Umbilical cord (tissue), 2 donors: ENCODE data around the gene WTAP. TPM values are rescaled to one million over a fixed set of nuclear protein-coding genes. Genes with fewer than 3 reads are reported as not detected.
"Not testable (repeated sequence)": the region's sequence is repeated elsewhere in the genome, so short reads cannot be mapped to it uniquely, and the experiment has no call there.

ENCODE experiments used
- DNase-seq: peaks from one replicate; pipeline ENCODE4 v3.0.0-alpha.2; 2015; ENCODE audit warnings: low spot score
- total RNA-seq: library from RNA; depleted of rRNA; stranded (reverse); fragments of >200 nt; gene quantifications from one replicate; pipeline ENCODE4 v1.2.3, GENCODE V29; 2014; ENCODE audit warnings: low replicate concordance; ENCODE audit not compliant: insufficient read depth

The WTAP gene
- total RNA-seq, 1 donor from 2014 or later = 111 TPM

DNA sequence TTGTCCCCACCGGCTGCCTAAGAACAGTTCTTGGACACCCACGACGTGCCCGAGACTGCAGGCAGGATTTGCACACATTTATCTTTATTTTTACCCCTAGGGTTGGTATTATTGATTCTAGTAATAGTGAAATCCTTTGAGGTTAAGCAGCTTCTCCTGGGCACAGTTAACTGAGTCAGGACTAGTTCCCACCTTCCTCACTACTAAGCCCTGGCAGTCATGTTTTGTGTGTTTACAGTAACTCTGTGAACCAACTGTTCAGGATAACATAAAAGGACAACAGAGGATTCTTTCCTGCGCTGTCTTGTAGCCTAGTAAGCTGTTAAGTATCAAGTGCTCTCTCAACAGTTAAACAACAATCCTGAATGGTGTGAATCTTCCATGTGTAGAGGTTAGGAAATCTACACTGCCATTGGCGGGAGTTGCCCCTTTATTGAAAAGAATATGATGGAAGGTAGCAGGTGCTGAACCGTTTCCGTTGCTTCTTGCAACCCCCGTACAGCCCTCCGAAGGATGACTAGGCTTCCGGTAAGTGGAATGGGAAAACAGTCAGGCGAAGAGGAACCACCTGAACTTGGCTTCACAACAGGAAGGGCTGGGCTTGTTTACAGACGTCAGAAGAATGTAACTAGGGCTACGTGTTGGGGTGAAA is 33.3 kb upstream of the WTAP start:
- peak; percentile 20 for DNase-seq

- DNase-seq = no peak
Observed at GRCh38 chr6:159695984-159696383, 31.3 kb upstream of the WTAP start.

DNA sequence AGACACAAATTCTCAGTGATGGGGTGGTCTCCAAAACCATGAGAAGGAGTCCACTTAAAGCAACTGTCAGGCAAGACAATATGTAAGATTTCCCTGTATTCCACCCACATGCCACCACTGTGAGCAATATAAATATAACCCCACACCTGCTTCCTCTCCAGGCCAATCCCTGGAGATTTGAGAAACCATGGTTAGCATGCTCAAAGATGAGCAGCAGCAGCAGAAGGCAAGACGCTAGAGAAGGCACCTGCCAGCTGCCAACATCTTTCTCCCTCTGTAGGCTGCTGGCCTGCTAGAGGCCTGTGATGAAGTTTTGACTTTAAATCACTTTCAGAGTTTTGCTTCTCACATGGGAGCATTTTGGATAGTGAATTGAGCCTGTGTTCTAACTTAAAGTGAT is 26.3 kb upstream of the WTAP start:
- no peak for DNase-seq

DNA sequence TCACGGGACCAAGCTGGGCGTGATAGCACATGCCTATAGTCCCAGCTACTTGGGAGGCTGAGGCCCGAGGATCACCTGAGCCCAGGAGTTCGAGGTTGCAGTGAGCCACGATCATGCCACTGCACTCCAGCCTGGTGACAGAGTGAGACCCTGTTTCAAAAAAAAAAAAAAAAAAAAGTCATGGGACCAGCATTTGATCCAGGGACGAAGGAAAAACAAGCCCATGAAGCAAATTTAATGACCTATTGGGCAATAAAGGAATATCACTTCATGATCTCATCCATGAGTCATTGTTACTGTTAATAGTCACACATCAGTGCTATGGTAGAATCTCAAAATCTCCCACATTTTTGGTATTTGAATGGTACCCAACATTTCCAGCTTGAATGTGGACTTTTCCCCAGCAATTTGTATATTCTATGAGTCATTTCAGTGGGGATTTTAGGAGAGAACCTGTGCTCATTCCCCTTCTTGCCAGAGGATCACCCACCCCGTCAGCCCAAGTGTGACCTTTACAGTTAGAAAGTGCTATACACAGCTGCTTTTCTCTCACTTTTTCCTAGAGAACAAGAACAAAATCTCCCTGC is 25.8 kb upstream of the WTAP start:
- no peak for DNase-seq

DNA sequence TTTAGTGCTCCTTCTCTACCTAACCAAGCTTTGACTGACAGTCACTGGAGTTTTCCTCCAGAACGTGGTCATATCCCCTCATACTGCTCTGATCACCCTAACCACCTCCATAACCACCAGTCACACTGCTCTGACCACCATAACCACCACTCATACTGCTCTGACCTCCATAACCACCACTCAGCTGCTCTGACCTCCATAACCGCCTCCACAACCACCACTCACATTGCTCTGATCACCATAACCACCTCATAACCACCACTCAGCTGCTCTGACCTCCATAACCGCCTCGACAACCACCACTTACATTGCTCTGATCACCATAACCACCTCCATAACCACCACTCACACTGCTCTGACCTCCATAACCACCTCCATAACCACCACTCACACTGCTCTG is 16.7 kb upstream of the WTAP start:
- DNase-seq = not testable (repeated sequence)

- DNase-seq = not testable (repeated sequence)
Observed at GRCh38 chr6:159712389-159712788, 14.9 kb upstream of the WTAP start.

GRCh38 chr6:159713984-159714383 is 13.3 kb upstream of the WTAP start:
- DNase-seq = no peak

DNA sequence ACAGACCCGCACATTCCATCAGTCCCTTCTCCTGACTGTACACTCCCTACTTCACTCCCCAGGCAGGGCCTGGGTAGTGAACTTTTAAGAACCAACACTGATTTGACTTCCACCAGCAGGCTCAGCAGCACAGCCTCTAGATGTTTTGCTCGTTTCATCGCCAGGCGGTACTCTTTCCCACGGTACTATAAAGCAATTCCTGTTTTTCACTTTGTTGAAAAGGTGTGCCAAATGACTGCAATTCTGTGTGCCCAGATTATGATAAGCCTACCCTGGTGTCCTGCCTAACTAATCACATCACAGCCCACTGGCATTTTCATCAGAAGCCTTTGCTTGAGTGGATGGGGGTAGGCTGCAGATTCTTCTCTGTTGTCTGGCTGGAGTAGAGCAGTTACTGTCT is 12.9 kb upstream of the WTAP start:
- no peak for DNase-seq

DNA sequence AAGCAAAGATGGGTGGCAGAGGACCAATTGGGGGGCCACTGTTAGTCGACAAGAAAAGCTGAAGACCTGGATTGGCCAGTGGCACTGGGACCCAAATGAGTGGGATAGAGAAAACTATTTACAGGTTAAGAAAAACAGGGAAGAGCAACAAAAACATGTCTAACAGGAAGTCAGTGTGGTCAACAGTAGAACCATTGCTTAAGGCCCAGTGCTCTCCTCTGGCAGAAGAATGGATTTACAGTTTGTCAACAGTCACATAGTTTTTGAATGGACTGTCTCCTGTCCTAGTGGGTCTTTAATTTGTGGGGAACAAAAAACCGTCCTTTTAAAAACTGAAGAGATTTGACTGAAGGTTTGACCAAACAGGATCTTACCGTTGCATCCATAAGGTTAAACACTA is 12.1 kb upstream of the WTAP start:
- no peak for DNase-seq

- DNase-seq = no peak
Observed at GRCh38 chr6:159715605-159716004, 11.7 kb upstream of the WTAP start.

DNA sequence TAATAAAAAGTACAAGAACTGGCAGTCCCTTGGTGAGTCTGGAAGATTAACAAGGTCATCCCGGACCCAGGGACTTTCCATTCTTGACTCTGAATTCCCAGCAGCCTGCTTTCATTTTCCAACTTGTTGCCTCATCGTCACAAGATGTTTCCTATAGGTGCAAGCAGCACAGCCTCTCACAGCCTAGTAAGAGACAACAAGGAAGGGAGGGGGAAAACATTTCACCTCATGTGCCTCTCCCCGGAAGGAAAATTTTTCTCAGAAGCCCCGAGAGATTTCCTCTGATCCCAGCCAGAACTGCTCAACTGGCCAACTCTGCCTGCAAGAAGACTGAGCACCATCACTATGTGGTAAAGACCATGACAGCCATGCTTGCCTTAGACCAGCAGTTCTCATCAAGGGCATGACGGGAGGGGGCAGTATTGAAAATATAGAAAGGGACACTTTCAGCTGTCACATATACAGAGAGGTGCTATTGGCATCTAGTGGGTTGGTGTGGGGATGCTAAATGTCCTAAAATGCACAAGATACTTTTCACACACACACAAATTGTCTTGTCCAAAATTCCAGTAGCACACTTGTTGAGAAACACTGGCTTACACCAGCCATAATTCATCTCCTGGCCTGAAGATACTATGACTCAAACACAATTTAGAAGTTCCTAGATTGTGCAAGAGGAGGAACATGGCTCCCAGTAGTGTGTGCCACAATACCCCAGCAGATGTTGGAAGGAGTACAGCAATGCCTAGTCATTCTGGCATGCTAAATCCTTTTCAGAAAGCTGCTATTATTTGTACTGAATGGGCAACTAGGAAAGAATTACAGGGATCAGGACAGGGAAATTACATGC is 10.8 kb upstream of the WTAP start:
- DNase-seq = peak; percentile 32

DNA sequence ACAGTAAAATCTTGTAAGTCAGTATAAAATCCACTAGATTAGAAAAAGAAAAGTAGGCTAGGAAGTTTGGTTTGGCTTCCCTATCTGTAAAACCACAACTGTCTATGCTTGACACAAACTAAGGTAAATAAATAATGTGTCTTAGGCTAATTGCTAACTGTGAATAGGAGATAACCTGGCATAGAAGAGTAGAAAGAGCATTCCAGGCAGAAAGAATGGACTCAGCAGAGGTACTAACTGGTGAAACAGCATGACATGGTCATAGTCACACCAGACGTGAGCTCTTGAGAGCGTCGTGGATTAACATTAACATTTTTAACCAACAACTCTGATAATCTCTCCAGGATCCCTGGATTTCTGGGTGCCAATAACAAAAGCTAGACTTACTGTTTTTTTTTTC is 8.7 kb upstream of the WTAP start:
- DNase-seq = no peak

DNA sequence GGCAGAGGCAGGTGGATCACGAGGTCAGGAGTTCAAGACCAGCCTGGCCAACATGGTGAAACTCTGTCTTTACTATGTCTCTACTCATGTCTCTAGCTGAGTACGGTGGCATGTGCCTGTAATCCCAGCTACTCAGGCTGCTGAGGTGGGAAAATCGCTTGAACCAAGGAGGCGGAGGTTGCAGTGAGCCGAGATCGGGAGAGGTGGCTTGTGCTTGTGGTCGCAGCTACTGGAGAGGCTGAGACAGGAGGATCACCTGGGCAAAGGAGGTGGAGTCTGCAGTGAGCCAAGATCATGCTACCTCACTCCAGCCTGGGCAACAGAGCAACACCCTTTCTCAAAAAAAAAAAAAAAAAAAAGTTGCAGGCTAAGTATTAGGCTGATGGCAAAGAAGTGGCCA is 8.0 kb upstream of the WTAP start:
- no peak for DNase-seq

DNA sequence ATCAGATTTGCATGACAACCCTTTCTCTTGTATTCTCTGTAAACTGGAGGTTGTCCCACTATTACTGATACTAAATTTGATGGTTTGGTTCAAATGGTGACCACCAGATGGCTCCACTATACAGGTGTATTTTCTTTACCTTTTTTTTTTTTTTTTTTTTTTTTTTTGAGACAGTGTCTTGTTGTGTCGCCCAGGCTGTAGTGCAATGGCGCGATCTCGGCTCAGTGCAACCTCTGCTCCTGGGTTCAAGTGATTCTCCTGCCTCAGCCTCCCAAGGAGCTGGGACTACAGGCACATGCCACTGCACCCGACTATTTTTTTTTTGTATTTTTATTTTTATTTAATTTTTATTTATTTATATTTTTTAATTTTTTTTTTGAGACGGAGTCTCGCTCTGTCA is 6.6 kb upstream of the WTAP start:
- peak; percentile 29 for DNase-seq

DNA sequence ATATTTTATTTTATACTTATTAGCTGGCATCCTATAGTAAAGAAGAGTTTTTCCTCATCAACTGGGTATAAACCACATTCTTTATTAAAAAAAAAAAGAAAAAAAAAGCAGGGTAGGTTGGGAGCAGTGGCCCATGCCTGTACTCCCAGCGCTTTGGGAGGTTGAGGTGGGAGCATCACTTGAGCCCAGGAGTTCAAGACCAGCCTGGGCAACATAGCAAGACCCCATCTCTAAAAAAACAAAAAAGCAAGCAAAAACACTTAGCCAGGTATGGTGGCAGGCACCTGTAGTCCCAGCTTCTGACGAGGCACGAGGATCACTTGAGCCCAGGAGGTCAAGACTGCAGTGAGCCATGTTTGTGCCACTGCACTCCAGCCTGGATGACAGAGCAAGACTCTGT is 5.3 kb upstream of the WTAP start:
- not testable (repeated sequence) for DNase-seq

DNA sequence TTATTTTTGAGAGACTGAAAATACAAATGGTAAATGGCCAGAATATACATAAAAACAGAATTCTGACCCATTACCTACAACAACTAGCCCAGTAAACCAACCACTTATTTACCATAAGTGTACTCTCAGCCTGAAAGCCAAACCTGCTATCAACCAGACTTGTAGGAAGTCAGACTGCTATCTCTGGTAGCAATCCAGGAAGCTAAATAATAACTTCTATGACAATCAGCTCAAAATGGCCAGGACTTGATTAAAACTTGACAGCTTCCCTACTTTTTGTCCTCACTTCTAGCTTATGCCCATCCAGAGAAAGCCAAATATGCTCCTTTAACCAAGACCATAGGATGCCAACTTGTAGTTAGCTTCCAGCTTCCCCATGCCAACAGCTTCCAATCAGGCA is 4.7 kb upstream of the WTAP start:
- no peak for DNase-seq

DNA sequence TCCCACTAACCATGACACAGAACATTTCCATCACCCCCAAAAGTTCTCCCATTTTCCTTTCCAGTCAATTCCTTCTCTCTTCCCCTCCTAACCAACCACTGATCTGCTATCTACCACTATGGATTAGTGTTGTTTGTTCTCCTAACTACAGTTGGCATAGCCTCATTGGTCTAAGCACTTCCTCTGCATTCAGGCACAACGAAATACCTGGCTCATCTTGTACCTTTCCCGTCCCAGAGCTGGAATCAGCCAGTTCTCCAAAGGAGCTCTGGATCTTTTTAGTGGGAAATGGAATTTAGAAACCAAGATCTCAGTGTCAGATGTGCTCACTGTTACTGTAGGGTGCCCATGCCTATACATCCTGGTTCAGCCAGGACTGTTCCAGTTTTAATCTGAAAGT is 4.0 kb upstream of the WTAP start:
- DNase-seq = no peak

DNA sequence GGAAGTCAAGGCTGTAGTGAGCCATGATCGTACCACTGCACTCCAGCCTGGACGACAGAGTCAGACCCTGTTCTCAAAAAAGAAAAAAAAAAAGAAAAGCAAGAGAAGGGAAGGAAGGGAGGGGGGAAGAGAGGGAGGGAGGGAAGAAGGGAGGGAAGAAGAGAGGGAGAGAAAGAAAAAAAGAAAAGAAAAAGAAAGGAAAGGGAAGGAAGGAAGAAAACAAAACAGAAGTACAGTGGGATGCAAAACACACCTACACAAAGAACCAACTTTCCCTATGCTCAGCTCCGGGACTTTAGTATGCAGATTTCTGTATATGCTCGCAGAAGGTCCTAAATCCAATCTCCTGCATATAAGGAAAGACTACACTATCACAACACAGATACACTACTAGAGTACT is 2.5 kb upstream of the WTAP start:
- DNase-seq = no peak

DNA sequence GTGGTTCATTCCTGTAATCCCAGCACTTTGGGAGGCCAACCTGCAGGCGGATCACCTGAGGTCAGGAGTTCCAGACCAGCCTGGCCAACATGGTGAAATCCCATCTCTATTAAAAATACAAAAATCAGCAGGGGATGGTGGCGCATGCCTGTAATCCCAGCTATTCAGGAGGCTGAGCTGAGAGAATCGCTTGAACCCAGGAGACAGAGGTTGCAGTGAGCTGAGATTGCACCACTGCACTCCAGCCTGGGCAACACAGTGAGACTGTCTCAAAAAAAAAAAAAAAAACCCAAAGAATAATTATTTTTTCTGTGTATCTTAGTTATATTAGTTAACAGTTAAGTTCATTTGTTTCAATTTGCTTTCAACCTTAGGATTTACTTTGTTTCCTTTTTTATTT is 2.1 kb upstream of the WTAP start:
- not testable (repeated sequence) for DNase-seq

- no peak for DNase-seq
Observed at GRCh38 chr6:159726255-159726917, 920 bp upstream of the WTAP start.

DNA sequence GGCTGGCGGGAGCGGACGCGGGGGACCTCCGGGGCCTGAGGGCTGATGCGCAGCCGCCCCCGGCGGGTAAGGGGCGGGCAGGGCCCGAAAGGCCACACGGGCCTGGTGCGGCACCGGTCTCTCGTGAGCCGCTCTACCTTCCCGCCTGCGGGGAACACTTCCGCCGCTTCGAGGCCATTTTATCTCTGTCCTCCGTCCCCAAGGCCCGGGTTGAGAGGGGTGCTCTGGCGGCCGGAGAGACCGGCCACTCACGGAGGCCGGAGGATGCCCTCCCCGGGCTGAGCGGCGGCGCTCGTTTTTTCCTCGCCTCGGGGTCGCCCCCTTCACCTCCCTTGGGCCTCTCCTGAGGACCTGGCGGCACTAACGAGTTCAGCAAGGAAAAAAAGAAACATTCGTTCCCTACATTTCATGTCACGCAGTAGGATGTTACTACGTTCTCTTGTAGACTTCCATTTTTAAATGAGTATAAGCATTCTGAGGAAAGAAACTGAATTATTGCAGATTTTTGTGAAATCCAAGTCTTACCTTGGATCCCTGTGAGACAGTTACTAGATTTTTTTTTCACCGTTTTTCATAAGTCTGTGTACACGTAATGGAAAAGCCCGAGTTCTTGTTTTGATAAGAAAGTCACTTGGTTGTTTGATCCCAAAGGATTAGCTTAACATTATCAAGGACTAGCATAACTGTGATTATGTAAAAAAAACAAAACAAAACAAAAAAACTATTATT is 575 bp downstream of the WTAP start:
- DNase-seq = peak; percentile 57

DNA sequence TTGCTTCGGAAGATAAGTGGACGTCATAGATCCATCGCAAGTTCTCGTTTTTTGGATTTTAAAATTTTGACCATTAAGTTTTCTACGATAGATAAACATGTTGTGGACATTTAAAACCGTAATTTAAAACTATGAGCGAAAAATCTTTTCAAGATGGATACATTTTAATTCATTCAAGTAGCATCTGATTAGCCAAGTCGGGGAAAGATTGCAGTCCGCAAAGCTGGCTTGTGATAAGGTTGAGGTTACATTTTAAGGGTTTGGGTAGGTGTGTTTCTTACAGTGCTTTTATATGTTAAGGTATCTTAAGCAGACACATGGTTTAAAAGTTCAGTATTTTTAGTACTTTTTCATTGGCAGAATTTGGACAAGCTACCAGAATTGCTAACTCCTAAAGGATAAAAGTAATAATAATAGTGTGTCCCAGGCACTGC is 1.2 kb downstream of the WTAP start:
- peak; percentile 21 for DNase-seq
